Measurements from ENCODE around the gene SLC24A4. TPM values are rescaled to one million over a fixed set of nuclear protein-coding genes. Genes with fewer than 3 reads are reported as not detected.
"Not testable (repeated sequence)": the region's sequence is repeated elsewhere in the genome, so short reads cannot be mapped to it uniquely, and the experiment has no call there.

Gene SLC24A4
- total RNA-seq, 2 experiments from 2014 or later: not detected

DNA sequence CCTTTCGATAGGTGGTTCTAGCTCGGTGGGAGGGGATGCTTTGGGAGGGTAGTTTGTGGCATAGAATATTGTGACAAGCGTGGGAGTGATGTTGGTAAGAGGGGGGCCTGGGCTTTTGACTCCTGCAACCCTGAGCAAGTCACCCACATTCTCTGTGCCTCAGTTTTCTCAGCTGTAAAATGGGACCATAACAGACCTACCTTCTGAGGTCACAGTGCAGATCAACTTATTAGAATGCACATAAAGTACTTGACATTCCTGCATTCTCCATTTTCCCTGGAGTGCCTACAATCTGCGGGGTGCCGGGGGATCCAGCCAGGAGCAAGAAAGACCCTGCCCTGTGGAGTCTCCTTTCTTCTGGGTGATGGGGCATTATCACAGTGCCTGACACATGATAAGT, 63.2 kb downstream of the SLC24A4 start:
- no peak for DNase-seq
- Mint-ChIP-seq H3K27me3 (no peaks in the 10 kb centered on the region), H3K27ac (no peak overlapping the region), H3K36me3 (ENCODE audit: low read depth) (no peaks in the 10 kb centered on the region), H3K9me3 (no peaks in the 10 kb centered on the region), H3K4me3 (no peak overlapping the region), H3K4me1 (no peaks in the 10 kb centered on the region)
- POLR2A ChIA-PET: no interaction called here
- CTCF ChIA-PET: interaction anchor here (1.0 kb wide), 1 partner anchor 34 kb away, joined by 3 read pairs; no protein-coding TSS in a partner anchor

GRCh38 chr14:92386637-92387036, 63.7 kb downstream of the SLC24A4 start:
- no peaks in the 10 kb centered on the region for H3K9me3 Mint-ChIP-seq
- ChIA-PET CTCF (interaction anchor here (1.0 kb wide), 1 partner anchor 35 kb away, joined by 3 read pairs; no protein-coding TSS in a partner anchor), POLR2A (no interaction called here)
- no peaks in the 10 kb centered on the region for H3K4me1 Mint-ChIP-seq
- DNase-seq: no peak
- H3K4me3 Mint-ChIP-seq: no peak overlapping the region
- H3K27me3 Mint-ChIP-seq: no peaks in the 10 kb centered on the region
- H3K36me3 Mint-ChIP-seq (ENCODE audit: low read depth): no peaks in the 10 kb centered on the region
- H3K27ac Mint-ChIP-seq: no peak overlapping the region

DNA sequence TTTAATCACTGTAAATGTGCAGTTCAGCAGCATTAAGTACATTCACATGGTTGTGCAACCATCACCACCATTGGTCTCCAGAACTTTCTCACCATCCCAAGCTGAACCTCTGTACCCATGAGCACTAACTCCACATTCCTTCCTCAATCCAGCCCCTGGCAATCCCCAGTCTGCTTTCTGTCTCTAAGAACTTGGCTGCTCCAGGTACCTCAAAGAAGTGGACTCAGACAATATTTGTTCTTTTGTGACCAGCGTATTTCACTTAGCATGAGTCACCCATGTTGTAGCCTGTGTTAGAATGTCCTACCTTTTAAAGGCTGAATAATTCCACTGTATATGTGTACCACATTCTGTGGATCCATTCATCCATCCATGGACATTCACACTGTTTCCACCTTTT, 64.6 kb downstream of the SLC24A4 start:
- POLR2A ChIA-PET: no interaction called here
- no peak overlapping the region for H3K4me3 Mint-ChIP-seq
- no peak for DNase-seq
- no peak overlapping the region for H3K27ac Mint-ChIP-seq
- H3K9me3 Mint-ChIP-seq: no peaks in the 10 kb centered on the region
- H3K36me3 Mint-ChIP-seq (ENCODE audit: low read depth): no peaks in the 10 kb centered on the region
- no peaks in the 10 kb centered on the region for H3K4me1 Mint-ChIP-seq
- CTCF ChIA-PET: no interaction called here
- H3K27me3 Mint-ChIP-seq: no peaks in the 10 kb centered on the region

GRCh38 chr14:92389598-92390158, 66.7 kb downstream of the SLC24A4 start:
- no peaks in the 10 kb centered on the region for H3K36me3 Mint-ChIP-seq (ENCODE audit: low read depth)
- H3K27ac Mint-ChIP-seq: no peak overlapping the region
- H3K9me3 Mint-ChIP-seq: no peaks in the 10 kb centered on the region
- no peaks in the 10 kb centered on the region for H3K4me1 Mint-ChIP-seq
- ChIA-PET POLR2A (no interaction called here), CTCF (no interaction called here)
- DNase-seq: no peak
- no peak overlapping the region for H3K4me3 Mint-ChIP-seq
- no peaks in the 10 kb centered on the region for H3K27me3 Mint-ChIP-seq

- ChIA-PET CTCF (no interaction called here), POLR2A (no interaction called here)
- H3K27me3 Mint-ChIP-seq: peaks cover 3% of the 10 kb centered on the region
- no peak for DNase-seq
- H3K9me3 Mint-ChIP-seq: no peaks in the 10 kb centered on the region
- no peak overlapping the region for H3K27ac Mint-ChIP-seq
- H3K4me1 Mint-ChIP-seq: no peaks in the 10 kb centered on the region
- no peak overlapping the region for H3K4me3 Mint-ChIP-seq
- no peaks in the 10 kb centered on the region for H3K36me3 Mint-ChIP-seq (ENCODE audit: low read depth)
These were observed 68.8 kb downstream of the SLC24A4 start for GRCh38 chr14:92391726-92392125.

DNA sequence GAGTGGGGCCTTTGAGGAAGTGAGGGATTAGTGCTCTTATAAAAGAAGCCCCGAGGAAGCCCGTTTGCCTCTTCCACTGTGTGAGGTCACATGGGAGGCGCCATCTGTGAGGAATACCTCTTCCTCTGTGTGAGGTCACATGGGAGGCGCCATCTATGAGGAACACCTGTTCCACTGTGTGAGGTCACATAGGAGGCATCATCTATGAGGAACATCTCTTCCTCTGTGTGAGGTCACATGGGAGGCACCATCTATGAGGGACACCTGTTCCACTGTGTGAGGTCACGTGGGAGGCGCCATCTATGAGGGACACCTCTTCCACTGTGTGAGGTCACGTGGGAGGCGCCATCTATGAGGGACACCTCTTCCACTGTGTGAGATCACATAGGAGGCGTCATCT, 69.7 kb downstream of the SLC24A4 start:
- Mint-ChIP-seq H3K4me1 (no peaks in the 10 kb centered on the region), H3K36me3 (ENCODE audit: low read depth) (no peaks in the 10 kb centered on the region), H3K27ac (no peak overlapping the region), H3K9me3 (no peaks in the 10 kb centered on the region), H3K4me3 (no peak overlapping the region), H3K27me3 (peaks cover 8% of the 10 kb centered on the region)
- CTCF ChIA-PET: interaction anchor here (0.6 kb wide), 1 partner anchor 316 kb away, joined by 3 read pairs; no protein-coding TSS in a partner anchor
- POLR2A ChIA-PET: no interaction called here
- no peak for DNase-seq

DNA sequence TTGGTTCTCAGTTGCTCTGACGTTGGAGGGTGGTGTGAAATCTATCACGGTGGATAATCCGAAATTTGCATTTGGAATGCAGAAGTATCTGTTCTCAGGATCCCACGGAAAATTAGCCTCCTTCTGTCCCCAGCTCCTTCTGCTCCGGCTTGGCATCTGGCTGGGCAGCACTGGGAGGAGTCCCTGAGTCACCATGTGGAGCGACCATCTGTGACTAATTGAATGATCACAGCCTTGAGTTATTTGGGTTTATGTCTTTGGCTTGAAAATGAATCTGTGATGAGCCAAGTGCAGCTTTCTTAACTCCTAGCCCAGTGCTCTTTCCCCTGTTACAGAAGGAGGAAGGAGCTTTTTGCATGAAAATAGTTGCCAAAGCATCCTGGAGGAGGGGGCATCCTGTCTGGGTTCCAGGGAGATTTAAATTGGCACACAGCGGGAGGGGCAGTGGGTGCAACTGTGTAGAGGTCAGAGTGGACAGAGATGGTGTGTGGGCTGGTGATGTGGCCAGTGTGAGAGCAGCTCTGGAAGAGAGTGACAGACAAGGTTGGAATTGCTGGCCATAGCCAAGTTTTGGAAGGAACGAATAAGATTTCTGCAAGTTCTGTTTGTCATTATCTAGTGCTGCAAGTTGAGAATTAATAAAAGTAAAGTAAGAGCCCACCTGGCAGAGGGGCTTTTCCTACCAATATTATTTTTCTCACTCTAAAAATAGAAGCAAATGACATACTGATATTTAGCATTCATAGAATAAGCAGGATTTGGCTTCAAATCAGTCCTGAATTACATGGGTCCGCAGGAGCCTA, 74.4 kb downstream of the SLC24A4 start:
- Mint-ChIP-seq H3K36me3 (ENCODE audit: low read depth) (no peaks in the 10 kb centered on the region), H3K4me1 (no peaks in the 10 kb centered on the region), H3K9me3 (no peaks in the 10 kb centered on the region), H3K4me3 (no peak overlapping the region), H3K27me3 (peaks cover 11% of the 10 kb centered on the region), H3K27ac (no peak overlapping the region)
- CTCF ChIA-PET: no interaction called here
- POLR2A ChIA-PET: no interaction called here
- DNase-seq: no peak

DNA sequence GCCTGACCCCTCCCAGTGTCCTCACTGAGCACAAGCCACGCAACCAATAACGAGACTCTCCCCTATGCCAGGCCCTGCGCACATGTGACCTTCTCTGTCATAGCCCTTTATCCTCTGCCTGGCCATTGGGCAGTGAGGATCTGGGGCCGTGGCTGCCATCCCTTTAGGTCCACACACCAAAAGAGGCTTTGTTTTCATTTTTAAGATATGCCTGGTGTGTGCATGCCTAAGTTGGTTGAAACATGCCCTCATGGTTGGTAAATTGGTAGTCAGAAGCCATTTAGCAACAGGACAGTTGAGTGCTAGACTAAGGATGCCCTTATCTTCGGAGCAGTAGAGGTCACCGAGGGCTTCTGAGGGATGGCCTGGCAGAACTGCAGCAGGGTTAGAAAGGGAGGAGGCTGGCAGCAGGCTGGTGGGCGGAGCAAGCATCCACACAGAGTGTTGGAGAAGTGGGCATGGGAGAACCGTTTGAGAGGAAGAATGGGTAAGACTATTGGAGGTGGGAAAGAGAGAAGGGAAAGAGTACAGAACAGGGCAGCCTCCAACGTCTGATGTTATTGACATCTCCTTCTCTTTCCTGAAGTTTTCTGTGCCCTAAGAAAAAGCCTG, 75.1 kb downstream of the SLC24A4 start:
- Mint-ChIP-seq H3K4me3 (no peak overlapping the region), H3K4me1 (no peaks in the 10 kb centered on the region), H3K9me3 (no peaks in the 10 kb centered on the region), H3K36me3 (ENCODE audit: low read depth) (no peaks in the 10 kb centered on the region), H3K27me3 (peaks cover 11% of the 10 kb centered on the region), H3K27ac (no peak overlapping the region)
- ChIA-PET POLR2A (no interaction called here), CTCF (no interaction called here)
- no peak for DNase-seq

GRCh38 chr14:92398888-92399636, 76.1 kb downstream of the SLC24A4 start:
- Mint-ChIP-seq H3K27ac (no peak overlapping the region), H3K9me3 (no peaks in the 10 kb centered on the region), H3K4me3 (no peak overlapping the region), H3K27me3 (peaks cover 11% of the 10 kb centered on the region), H3K4me1 (no peaks in the 10 kb centered on the region), H3K36me3 (ENCODE audit: low read depth) (no peaks in the 10 kb centered on the region)
- ChIA-PET POLR2A (no interaction called here), CTCF (no interaction called here)
- DNase-seq: no peak

DNA sequence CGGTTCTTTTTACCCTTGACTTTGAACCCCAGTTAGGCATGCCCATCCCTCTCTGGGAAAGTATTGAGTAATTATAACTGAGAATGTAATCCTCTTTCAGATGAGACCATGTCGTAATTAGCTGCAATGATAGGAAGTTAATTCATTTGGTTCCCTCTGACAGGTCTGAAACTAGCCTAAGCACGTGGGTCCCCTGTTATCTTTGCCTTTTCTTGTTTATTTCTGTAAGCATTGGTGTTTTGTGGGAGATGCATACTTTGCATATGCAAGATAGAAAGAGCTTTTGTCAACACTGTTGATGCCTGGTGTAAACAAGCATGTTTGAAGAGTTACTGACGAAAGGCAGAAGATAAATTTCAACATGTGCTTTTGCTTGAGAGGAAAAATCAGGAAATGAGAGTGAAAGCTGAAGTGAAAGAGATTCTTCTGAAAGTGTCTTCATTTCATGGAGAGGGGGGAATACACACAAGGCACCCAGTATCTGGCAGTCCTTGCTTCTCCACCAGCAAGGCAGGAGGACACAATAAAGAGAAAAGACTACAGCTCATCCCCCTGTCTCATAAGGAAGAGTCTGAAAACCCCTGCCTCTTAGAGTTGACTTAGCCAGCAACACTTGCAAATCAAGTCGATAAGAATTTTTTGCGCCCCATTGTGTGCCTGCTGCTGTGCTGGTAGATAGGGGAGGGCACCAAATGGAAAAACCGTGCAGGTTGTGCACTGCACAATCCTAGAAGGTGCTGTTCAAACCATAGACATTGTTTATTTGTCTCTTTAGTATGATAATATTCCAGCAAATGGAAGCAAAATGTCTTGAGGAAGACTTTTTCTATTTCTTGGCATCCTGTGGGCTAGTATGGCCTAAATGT, 77.8 kb downstream of the SLC24A4 start:
- no peaks in the 10 kb centered on the region for H3K36me3 Mint-ChIP-seq (ENCODE audit: low read depth)

DNA sequence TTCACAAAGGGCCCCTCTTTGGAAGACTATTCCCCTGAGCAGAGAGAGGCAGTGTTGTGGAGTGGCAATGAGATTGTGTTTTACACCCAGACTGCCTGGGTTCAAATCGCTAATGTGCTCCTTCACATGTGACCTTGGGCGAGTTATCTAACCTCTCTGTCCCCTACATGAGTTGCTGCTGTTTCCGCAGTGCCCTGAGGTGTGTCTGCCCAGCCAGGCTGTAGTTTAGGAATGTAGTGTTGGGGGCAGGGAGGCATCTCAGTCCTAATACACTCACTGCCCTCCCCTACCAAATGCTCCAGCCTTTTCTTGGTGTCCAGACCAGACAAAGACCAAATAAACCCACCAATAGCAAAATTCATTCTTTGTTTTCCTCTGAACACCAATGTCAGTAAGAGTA, 78.6 kb downstream of the SLC24A4 start:
- Mint-ChIP-seq H3K27ac (no peak overlapping the region), H3K4me3 (no peak overlapping the region), H3K9me3 (no peaks in the 10 kb centered on the region), H3K4me1 (no peaks in the 10 kb centered on the region), H3K36me3 (ENCODE audit: low read depth) (no peaks in the 10 kb centered on the region), H3K27me3 (peaks cover 10% of the 10 kb centered on the region)
- POLR2A ChIA-PET: no interaction called here
- no peak for DNase-seq
- CTCF ChIA-PET: no interaction called here

More for the DNA sequence above, 77.8 kb downstream of the SLC24A4 start:
- Mint-ChIP-seq H3K4me1 (no peaks in the 10 kb centered on the region), H3K27ac (no peak overlapping the region), H3K4me3 (no peak overlapping the region), H3K27me3 (peaks cover 10% of the 10 kb centered on the region), H3K9me3 (no peaks in the 10 kb centered on the region)
- CTCF ChIA-PET: no interaction called here
- POLR2A ChIA-PET: no interaction called here
- no peak for DNase-seq

DNA sequence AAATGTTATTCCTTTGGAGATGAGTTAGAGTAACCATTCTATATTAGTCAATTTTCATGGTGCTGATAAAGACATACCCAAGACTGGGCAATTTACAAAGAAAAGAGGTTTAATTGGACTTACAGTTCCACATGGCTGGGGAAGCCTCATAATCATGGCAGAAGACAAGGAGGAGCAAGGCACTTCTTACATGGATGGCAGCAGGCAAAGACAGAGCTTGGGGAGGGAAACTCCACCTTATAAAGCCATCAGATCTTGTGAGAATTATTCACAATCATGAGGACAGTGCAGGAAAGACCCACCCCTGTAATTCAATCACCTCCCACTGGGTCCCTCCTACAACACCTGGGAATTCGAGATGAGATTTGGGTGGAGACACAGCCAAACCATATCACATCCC, 79.5 kb downstream of the SLC24A4 start:
- DNase-seq; H3K4me3 Mint-ChIP-seq; H3K27ac Mint-ChIP-seq; CTCF ChIA-PET; H3K27me3 Mint-ChIP-seq; H3K9me3 Mint-ChIP-seq; H3K4me1 Mint-ChIP-seq; H3K36me3 Mint-ChIP-seq (ENCODE audit: low read depth); POLR2A ChIA-PET: not testable (repeated sequence)

Measured in activated CD4-positive, alpha-beta T cell treated with anti-CD3 and anti-CD28 coated beads, Interleukin-2, amount 10 ng/mL, durations not matched to agents 7 days and 5 days (primary cell).